ENCODE measurements around the gene KCTD16. TPM values are rescaled to one million over a fixed set of nuclear protein-coding genes. Genes with fewer than 3 reads are reported as not detected.

KCTD16 gene
- total RNA-seq, 4 donors from 2014 or later: under 0.01 to 0.19 (median 0.17) TPM; not detected in 1

- no peak for TF ChIP-seq CTCF (IDR thresholded peaks at IDR 0.05; ENCODE audit: low read depth)
These were observed 40.4 kb upstream of the KCTD16 start for GRCh38 chr5:144130306-144130705.

GRCh38 chr5:144131261-144131660 lies 39.4 kb upstream of the KCTD16 start:
- no peak for TF ChIP-seq CTCF (IDR thresholded peaks at IDR 0.05; ENCODE audit: low read depth)

GRCh38 chr5:144133050-144133633 lies 37.5 kb upstream of the KCTD16 start:
- TF ChIP-seq CTCF (IDR thresholded peaks at IDR 0.05; ENCODE audit: low read depth): no peak

- TF ChIP-seq CTCF (IDR thresholded peaks at IDR 0.05; ENCODE audit: low read depth): no peak
These were observed 36.4 kb upstream of the KCTD16 start for GRCh38 chr5:144134194-144134826.

- TF ChIP-seq CTCF (IDR thresholded peaks at IDR 0.05; ENCODE audit: low read depth): no peak
These were observed 35.4 kb upstream of the KCTD16 start for GRCh38 chr5:144135113-144135762.

GRCh38 chr5:144139586-144139985 lies 31.1 kb upstream of the KCTD16 start:
- TF ChIP-seq CTCF (IDR thresholded peaks at IDR 0.05; ENCODE audit: low read depth): no peak

GRCh38 chr5:144141585-144141984 lies 29.1 kb upstream of the KCTD16 start:
- no peak for TF ChIP-seq CTCF (IDR thresholded peaks at IDR 0.05; ENCODE audit: low read depth)

Data from subcutaneous adipose tissue (tissue), 4 donors.